OCI-LY3 (cell line): ENCODE results near the gene EXO1.
"Not testable (repeated sequence)": the region's sequence is repeated elsewhere in the genome, so short reads cannot be mapped to it uniquely, and the experiment has no call there.

Experiments used
- H2AFZ ChIP-seq: fragments of 200-600, 300-600 bp; shearing (Covaris generic); 2 replicates; pipeline ENCODE4 v1.6.0; 2014; ENCODE audit warnings: antibody characterized with exemption, low read depth, low read length
- H3K27ac ChIP-seq: fragments of 200-600, 300-600 bp; sonication (generic); 2 replicates; pipeline ENCODE4 v1.5.1; 2014; ENCODE audit warnings: mild to moderate bottlenecking, low read length, moderate library complexity, mixed read lengths
- H3K27me3 ChIP-seq: fragments of 200-600, 300-600 bp; sonication (generic); 2 replicates; pipeline ENCODE4 v1.6.1; 2014; ENCODE audit warnings: low read depth, low read length, mixed read lengths
- H3K36me3 ChIP-seq: fragments of 200-600, 300-600 bp; sonication (generic); replicated peaks from 2 replicates; pipeline ENCODE3; 2014; ENCODE audit warnings: low read depth, low read length, mixed read lengths
- H3K4me1 ChIP-seq: fragments of 300-600, 200-600 bp; sonication (generic); 2 replicates; pipeline ENCODE4 v1.6.1; 2014; ENCODE audit warnings: low read length, mixed read lengths
- H3K4me2 ChIP-seq: fragments of 200-600, 300-600 bp; sonication (generic); 2 replicates; pipeline ENCODE4 v1.6.1; 2014; ENCODE audit warnings: low read length, mixed read lengths
- H3K4me3 ChIP-seq: fragments of 300-600, 200-600 bp; sonication (generic); 2 replicates; pipeline ENCODE4 v1.5.1; 2014; ENCODE audit warnings: antibody characterized with exemption, mild to moderate bottlenecking, low read length, moderate library complexity
- H3K79me2 ChIP-seq: fragments of 300-600, 200-600 bp; shearing (Covaris generic); 2 replicates; pipeline ENCODE4 v1.6.1; 2014; ENCODE audit warnings: mild to moderate bottlenecking, low read length, mixed read lengths
- H3K9ac ChIP-seq: fragments of 300-600, 200-600 bp; shearing (Covaris generic); 2 replicates; pipeline ENCODE4 v1.6.0; 2014; ENCODE audit warnings: mild to moderate bottlenecking, low read length, moderate library complexity
- H3K9me3 ChIP-seq: fragments of 200-600, 300-600 bp; shearing (Covaris generic); 2 replicates; pipeline ENCODE4 v1.6.1; 2014; ENCODE audit warnings: low read length, mixed read lengths; ENCODE audit not compliant: insufficient read depth
- H4K20me1 ChIP-seq: fragments of 200-600, 300-600 bp; sonication (generic); 2 replicates; pipeline ENCODE4 v1.6.1; 2016; ENCODE audit warnings: low read length, mixed read lengths; ENCODE audit not compliant: insufficient read depth
- EZH2phosphoT487 ChIP-seq: fragments of 200-600 bp; shearing (Covaris generic); IDR thresholded peaks from 2 replicates; pipeline ENCODE4 v1.6.1; 2018; ENCODE audit warnings: antibody characterized with exemption, mixed run types, low read depth
- TF ChIP-seq, protein P1 (sequence below): fragments of 200-600, 300-600 bp; sonication (generic); IDR thresholded peaks from 2 replicates; pipeline ENCODE4 v1.5.1; 2014; ENCODE audit warnings: antibody characterized with exemption, low read length, low read depth

The EXO1 gene

DNA sequence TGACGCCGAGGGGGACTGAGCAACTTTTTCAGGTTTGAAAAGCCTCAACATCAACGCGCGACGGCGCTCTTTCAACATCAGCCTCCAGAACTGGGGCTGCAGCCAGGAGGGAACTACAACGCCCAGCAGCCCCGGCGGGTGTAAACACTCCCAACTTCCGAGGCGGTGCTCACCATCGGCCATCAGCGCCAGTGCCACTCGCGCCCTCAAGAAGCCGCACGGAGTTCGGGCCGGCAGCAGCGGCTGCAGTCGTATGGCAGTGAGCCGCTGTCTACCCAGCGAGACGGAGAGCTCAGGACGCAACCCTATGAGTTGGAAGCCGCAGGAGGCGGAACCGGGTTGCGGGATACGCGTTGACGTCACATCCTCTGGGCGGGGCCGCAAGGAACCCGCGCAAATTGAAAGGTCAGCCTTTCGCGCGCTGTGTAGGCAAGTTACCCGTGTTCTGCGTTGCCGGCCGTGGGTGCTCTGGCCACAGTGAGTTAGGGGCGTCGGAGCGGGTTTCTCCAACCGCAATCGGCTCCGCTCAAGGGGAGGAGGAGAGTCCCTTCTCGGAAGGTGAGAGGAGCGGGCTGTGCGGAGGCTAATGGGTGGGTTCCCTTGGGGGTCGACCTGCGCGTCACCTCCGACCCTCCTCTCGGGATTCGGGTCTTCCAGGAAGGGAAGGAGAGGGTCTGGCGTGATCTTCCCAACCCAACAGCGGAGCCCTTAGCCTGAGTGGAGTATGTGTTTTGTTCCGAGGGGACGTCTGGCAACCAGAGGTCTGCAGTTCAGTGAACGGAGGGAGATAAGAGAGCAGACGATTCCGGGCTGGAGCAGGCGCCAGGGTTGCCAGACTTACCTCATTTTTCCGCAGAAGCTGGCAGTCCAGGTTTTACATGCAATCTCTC lies at the start of gene EXO1:
Gene EXO1 (plus strand): TSS at position 409 of the 890 bp plus-strand sequence. CDS start 2,222 bp downstream, outside the sequence.
- TF ChIP-seq, protein P1, sequence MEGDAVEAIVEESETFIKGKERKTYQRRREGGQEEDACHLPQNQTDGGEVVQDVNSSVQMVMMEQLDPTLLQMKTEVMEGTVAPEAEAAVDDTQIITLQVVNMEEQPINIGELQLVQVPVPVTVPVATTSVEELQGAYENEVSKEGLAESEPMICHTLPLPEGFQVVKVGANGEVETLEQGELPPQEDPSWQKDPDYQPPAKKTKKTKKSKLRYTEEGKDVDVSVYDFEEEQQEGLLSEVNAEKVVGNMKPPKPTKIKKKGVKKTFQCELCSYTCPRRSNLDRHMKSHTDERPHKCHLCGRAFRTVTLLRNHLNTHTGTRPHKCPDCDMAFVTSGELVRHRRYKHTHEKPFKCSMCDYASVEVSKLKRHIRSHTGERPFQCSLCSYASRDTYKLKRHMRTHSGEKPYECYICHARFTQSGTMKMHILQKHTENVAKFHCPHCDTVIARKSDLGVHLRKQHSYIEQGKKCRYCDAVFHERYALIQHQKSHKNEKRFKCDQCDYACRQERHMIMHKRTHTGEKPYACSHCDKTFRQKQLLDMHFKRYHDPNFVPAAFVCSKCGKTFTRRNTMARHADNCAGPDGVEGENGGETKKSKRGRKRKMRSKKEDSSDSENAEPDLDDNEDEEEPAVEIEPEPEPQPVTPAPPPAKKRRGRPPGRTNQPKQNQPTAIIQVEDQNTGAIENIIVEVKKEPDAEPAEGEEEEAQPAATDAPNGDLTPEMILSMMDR, result peak; percentile 69
- TF ChIP-seq EZH2phosphoT487, result no peak
- H4K20me1 ChIP-seq, result no peaks in the 10 kb centered on the region
- H3K4me2 ChIP-seq, result peak within 1 kb of the TSS; percentile 96
- H2AFZ ChIP-seq, result peak within 1 kb of the TSS; percentile 100
- H3K27ac ChIP-seq, result peak within 1 kb of the TSS; percentile 90
- peaks cover 18% of the 10 kb centered on the region for H3K4me1 ChIP-seq
- H3K27me3 ChIP-seq, result no peaks in the 10 kb centered on the region
- peak within 1 kb of the TSS; percentile 89 for H3K9ac ChIP-seq
- H3K9me3 ChIP-seq, result no peaks in the 10 kb centered on the region
- peaks cover 26% of the 10 kb centered on the region for H3K36me3 ChIP-seq
- H3K4me3 ChIP-seq, result peak within 1 kb of the TSS; percentile 92
- H3K79me2 ChIP-seq, result peaks cover 28% of the 10 kb centered on the region

GRCh38 chr1:241799416-241799815 lies 48.6 kb upstream of the EXO1 start:
- no peak overlapping the region for H3K27ac ChIP-seq
- H3K27me3 ChIP-seq, result peaks cover 12% of the 10 kb centered on the region; the same call in 1 of the 2 replicates
- H4K20me1 ChIP-seq, result no peaks in the 10 kb centered on the region
- H3K9ac ChIP-seq, result no peak overlapping the region
- H2AFZ ChIP-seq, result no peak overlapping the region
- H3K4me3 ChIP-seq, result no peak overlapping the region
- TF ChIP-seq, protein P1, result no peak
- no peaks in the 10 kb centered on the region for H3K4me1 ChIP-seq
- H3K36me3 ChIP-seq, result no peaks in the 10 kb centered on the region
- H3K4me2 ChIP-seq, result no peak overlapping the region
- no peaks in the 10 kb centered on the region for H3K9me3 ChIP-seq
- H3K79me2 ChIP-seq, result no peaks in the 10 kb centered on the region

GRCh38 chr1:241800640-241801039 lies 47.4 kb upstream of the EXO1 start:
- Histone ChIP-seq H3K27me3 (peaks cover 12% of the 10 kb centered on the region; the same call in 1 of the 2 replicates), H3K9ac (no peak overlapping the region), H3K27ac (no peak overlapping the region), H3K36me3 (no peaks in the 10 kb centered on the region), H3K4me2 (no peak overlapping the region), H2AFZ (no peak overlapping the region), H4K20me1 (no peaks in the 10 kb centered on the region), H3K79me2 (no peaks in the 10 kb centered on the region), H3K4me3 (no peak overlapping the region), H3K4me1 (no peaks in the 10 kb centered on the region), H3K9me3 (no peaks in the 10 kb centered on the region)
- no peak for TF ChIP-seq EZH2phosphoT487
- TF ChIP-seq, protein P1, result no peak

- Histone ChIP-seq H3K4me1 (no peaks in the 10 kb centered on the region), H3K36me3 (no peaks in the 10 kb centered on the region), H3K27me3 (peaks cover 12% of the 10 kb centered on the region; the same call in 1 of the 2 replicates), H4K20me1 (no peaks in the 10 kb centered on the region), H2AFZ (no peak overlapping the region), H3K27ac (no peak overlapping the region), H3K4me3 (no peak overlapping the region), H3K9me3 (no peaks in the 10 kb centered on the region), H3K9ac (no peak overlapping the region), H3K4me2 (no peak overlapping the region), H3K79me2 (no peaks in the 10 kb centered on the region)
- TF ChIP-seq, protein P1, result no peak
- no peak for TF ChIP-seq EZH2phosphoT487
These were observed 45.1 kb upstream of the EXO1 start for GRCh38 chr1:241802863-241803262.

DNA sequence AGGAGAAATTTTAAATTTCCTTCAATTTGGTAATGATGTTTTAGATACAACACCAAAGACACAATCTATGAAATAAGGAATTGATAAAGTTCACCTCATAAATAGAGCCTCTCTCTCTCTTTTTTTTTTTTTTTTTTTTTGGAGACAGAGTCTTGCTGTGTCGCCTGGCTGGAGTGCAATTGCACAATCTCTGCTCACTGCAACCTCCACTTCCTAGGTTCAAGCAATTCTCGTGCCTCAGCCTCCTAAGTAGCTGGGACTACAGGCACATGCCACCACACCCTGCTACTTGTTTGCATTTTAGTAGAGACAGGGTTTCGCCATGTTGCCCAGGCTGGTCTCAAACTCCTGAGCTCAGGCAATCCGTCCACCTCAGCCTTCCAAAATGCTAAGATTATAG lies 43.3 kb upstream of the EXO1 start:
- not testable (repeated sequence) for H3K4me3 ChIP-seq, H3K36me3 ChIP-seq, H3K9ac ChIP-seq, H3K79me2 ChIP-seq, H2AFZ ChIP-seq, H3K4me1 ChIP-seq, H4K20me1 ChIP-seq, H3K27ac ChIP-seq, H3K9me3 ChIP-seq, H3K4me2 ChIP-seq, H3K27me3 ChIP-seq
